WTC11 (cell line): ENCODE data around the gene TCF7L2. TPM values are rescaled to one million over a fixed set of nuclear protein-coding genes. Genes with fewer than 3 reads are reported as not detected.

Experiments
- ATAC-seq: fragments of 200-7000 bp; cut with Tn5 transposase; 2 replicates; pipeline ENCODE4 v1.10.0; 2021; ENCODE audit warnings: mild to moderate bottlenecking, moderate library complexity
- CTCF ChIA-PET: fragments of 300-600 bp; sonication (Branson Sonifier 250); formaldehyde crosslinking; loops from one replicate; lab custom pipeline; 2021; ENCODE audit warnings: antibody characterized with exemption; lab: Charles Lee
- POLR2A ChIA-PET: fragments of 350-600 bp; sonication (Branson Sonifier 250); formaldehyde crosslinking; loops from one replicate; lab custom pipeline; 2021; ENCODE audit warnings: antibody characterized with exemption; lab: Charles Lee
- DNase-seq: peaks from one replicate; pipeline ENCODE4 v3.0.0; 2021; ENCODE audit warnings: low spot score
- H3K27ac Mint-ChIP-seq: 2 replicates; pipeline ENCODE4 v1.8.0; 2021; ENCODE audit warnings: mixed read lengths
- H3K27me3 Mint-ChIP-seq: 2 replicates; pipeline ENCODE4 v1.8.0; 2021; ENCODE audit warnings: low read depth, mild to moderate bottlenecking, moderate library complexity, mixed read lengths
- H3K36me3 Mint-ChIP-seq: 2 replicates; pipeline ENCODE4 v1.8.0; 2021; ENCODE audit warnings: mixed read lengths
- H3K4me1 Mint-ChIP-seq: 2 replicates; pipeline ENCODE4 v1.8.0; 2022; ENCODE audit warnings: mixed read lengths
- H3K4me3 Mint-ChIP-seq: 2 replicates; pipeline ENCODE4 v1.8.0; 2021; ENCODE audit warnings: mild to moderate bottlenecking, moderate library complexity, mixed read lengths
- H3K9me3 Mint-ChIP-seq: 2 replicates; pipeline ENCODE4 v1.8.0; 2021; ENCODE audit warnings: mixed read lengths
- ELF4 ChIP-seq: sonication (generic); formaldehyde crosslinking; IDR thresholded peaks from 2 replicates; pipeline ENCODE4 v1.8.1; 2022; ENCODE audit warnings: low read depth, mild to moderate bottlenecking, moderate library complexity, missing genetic modification reagents
- ESRRA ChIP-seq: sonication (generic); formaldehyde crosslinking; IDR thresholded peaks from 2 replicates; pipeline ENCODE4 v1.8.1; 2022; ENCODE audit warnings: mild to moderate bottlenecking, missing genetic modification reagents, borderline replicate concordance
- FOXK1 ChIP-seq: sonication (generic); formaldehyde crosslinking; IDR thresholded peaks from 2 replicates; pipeline ENCODE4 v1.8.0; 2022; ENCODE audit warnings: mild to moderate bottlenecking, moderate library complexity, missing genetic modification reagents
- FOXP1 ChIP-seq: sonication (generic); formaldehyde crosslinking; IDR thresholded peaks from 2 replicates; pipeline ENCODE4 v1.8.0; 2022; ENCODE audit warnings: missing genetic modification reagents, mild to moderate bottlenecking, moderate library complexity, borderline replicate concordance
- GRHL2 ChIP-seq: fragments of 250-450 bp; sonication (Bioruptor Pico); IDR thresholded peaks from 2 replicates; pipeline ENCODE4 v1.8.0; 2022; ENCODE audit warnings: mild to moderate bottlenecking, moderate library complexity; ENCODE audit not compliant: insufficient replicate concordance, severe bottlenecking
- MXD4 ChIP-seq: fragments of 250-450 bp; sonication (Bioruptor Pico); IDR thresholded peaks from 2 replicates; pipeline ENCODE4 v1.8.0; 2021; ENCODE audit warnings: mild to moderate bottlenecking, moderate library complexity, borderline replicate concordance
- NFATC4 ChIP-seq: fragments of 250-450 bp; sonication (Bioruptor Pico); IDR thresholded peaks from 2 replicates; pipeline ENCODE4 v1.9.0; 2021; ENCODE audit warnings: mild to moderate bottlenecking
- PRDM15 ChIP-seq: sonication (generic); formaldehyde crosslinking; IDR thresholded peaks from 2 replicates; pipeline ENCODE4 v1.8.0; 2022; ENCODE audit warnings: missing genetic modification reagents
- PREB ChIP-seq: sonication (generic); formaldehyde crosslinking; IDR thresholded peaks from 2 replicates; pipeline ENCODE4 v1.8.1; 2022; ENCODE audit warnings: mild to moderate bottlenecking, missing genetic modification reagents, moderate library complexity, borderline replicate concordance
- SOX15 ChIP-seq: fragments of 250-450 bp; sonication (Bioruptor Pico); IDR thresholded peaks from 2 replicates; pipeline ENCODE4 v1.9.0; 2021; ENCODE audit warnings: mild to moderate bottlenecking
- STAT6 ChIP-seq: sonication (generic); formaldehyde crosslinking; conservative IDR thresholded peaks from 2 replicates; pipeline ENCODE4 v1.8.1; 2023; ENCODE audit warnings: mild to moderate bottlenecking, low read depth, missing genetic modification reagents, moderate library complexity
- ZNF219 ChIP-seq: sonication (generic); formaldehyde crosslinking; IDR thresholded peaks from 2 replicates; pipeline ENCODE4 v1.8.0; 2023; ENCODE audit warnings: missing genetic modification reagents, mild to moderate bottlenecking, borderline replicate concordance
- ZNF416 ChIP-seq: fragments of 250-450 bp; sonication (Bioruptor Pico); IDR thresholded peaks from 2 replicates; pipeline ENCODE4 v1.9.0; 2021; ENCODE audit warnings: mild to moderate bottlenecking, inconsistent platforms
- ZSCAN18 ChIP-seq: fragments of 250-450 bp; sonication (Bioruptor Pico); IDR thresholded peaks from 2 replicates; pipeline ENCODE4 v2.1.2; 2022; ENCODE audit warnings: mild to moderate bottlenecking, moderate library complexity
- total RNA-seq: library from RNA; stranded (reverse); gene quantifications from 3 replicates; pipeline ENCODE4 v1.2.3, GENCODE V29; 2021

The TCF7L2 gene
- total RNA-seq, 1 experiment from 2014 or later, result 44.5 TPM

GRCh38 chr10:113175756-113176651, 226.0 kb downstream of the TCF7L2 start (continued):
- no peak for TF ChIP-seq ESRRA (CRISPR knock-in tag)
- no peak for TF ChIP-seq SOX15 (CRISPR knock-in tag)
- TF ChIP-seq GRHL2 (CRISPR knock-in tag), result no peak
- no peak for TF ChIP-seq PRDM15 (CRISPR knock-in tag)
- no peak for TF ChIP-seq NFATC4 (CRISPR knock-in tag)
- TF ChIP-seq ZNF416 (CRISPR knock-in tag), result no peak
- no peak for TF ChIP-seq MXD4 (CRISPR knock-in tag)
- TF ChIP-seq, all 79 proteins: peak for 0

- ATAC-seq (no peak), DNase-seq (no peak)
- Mint-ChIP-seq H3K36me3 (no peaks in the 10 kb centered on the region), H3K9me3 (no peaks in the 10 kb centered on the region), H3K4me1 (peaks cover 33% of the 10 kb centered on the region), H3K27ac (no peak overlapping the region), H3K4me3 (no peak overlapping the region), H3K27me3 (no peaks in the 10 kb centered on the region)
- ChIA-PET CTCF (interaction anchor here (2.0 kb wide), 1 partner anchor 11 kb away, joined by 9 read pairs; no protein-coding TSS in a partner anchor), POLR2A (interaction anchor here (0.6 kb wide), 1 partner anchor 385 kb away, joined by 3 read pairs; no protein-coding TSS in a partner anchor)
- TF ChIP-seq STAT6 (CRISPR knock-in tag), result no peak
- TF ChIP-seq ZNF219, result no peak
- TF ChIP-seq ELF4, result no peak
- no peak for TF ChIP-seq FOXK1 (CRISPR knock-in tag)
- TF ChIP-seq FOXP1 (CRISPR knock-in tag), result no peak
- TF ChIP-seq PREB, result no peak
- TF ChIP-seq ZSCAN18 (CRISPR knock-in tag), result no peak
Observed at GRCh38 chr10:113176652-113177155, 226.7 kb downstream of the TCF7L2 start.
